ENCODE data around the gene PISD.
"Not testable (repeated sequence)": the region's sequence is repeated elsewhere in the genome, so short reads cannot be mapped to it uniquely, and the experiment has no call there.

GRCh38 chr22:31668849-31669248, 6.8 kb upstream of the PISD start:
- not testable (repeated sequence) for TF ChIP-seq CTCF (conservative IDR thresholded peaks at IDR 0.05 in 1 of 2, IDR thresholded peaks at IDR 0.05 in 1 of 2; ENCODE audit: extremely low read depth in 1 of 2, insufficient read depth in 1 of 2, low read depth in 1 of 2, low read length in 2 of 2); EZH2 (IDR thresholded peaks at IDR 0.05; ENCODE audit: borderline replicate concordance, low read length)

Measured in mammary epithelial cell (primary cell).